H1 (cell line): ENCODE measurements around the gene CDKL4. TPM values are rescaled to one million over a fixed set of nuclear protein-coding genes. Genes with fewer than 3 reads are reported as not detected.

ENCODE experiments used
- CTCF ChIA-PET: fragments of 300-600 bp; sonication (Branson Sonifier 250); formaldehyde crosslinking; loops from one replicate; lab custom pipeline; 2021; ENCODE audit not compliant: partially characterized antibody; lab: Charles Lee
- POLR2A ChIA-PET: fragments of 300-600 bp; sonication (Branson Sonifier 250); formaldehyde crosslinking; loops from one replicate; lab custom pipeline; 2021; ENCODE audit warnings: inconsistent platforms; ENCODE audit not compliant: partially characterized antibody; lab: Charles Lee
- DNase-seq, 2 experiments: peaks; one replicate each; pipeline versions ENCODE4 v3.0.0 to v3.0.0-alpha.2; 2010 to 2022; ENCODE audit warnings: low spot score in 2 of 2, low read depth in 1 of 2, mixed read lengths in 1 of 2
- FAIRE-seq: peaks from 2 replicates; lab custom pipeline; 2011; peaks lifted over from hg19 to GRCh38; lab: Jason Lieb, UNC
- H2AFZ ChIP-seq: 2 replicates; pipeline ENCODE4 v1.8.1; 2012; ENCODE audit warnings: low read length, inconsistent platforms
- H2AK5ac ChIP-seq: 2 replicates; pipeline ENCODE4 v1.6.1; 2013; ENCODE audit warnings: low read depth, low read length
- H2BK120ac ChIP-seq: replicated peaks from 2 replicates; pipeline ENCODE3; 2013; ENCODE audit warnings: low read depth, low read length, inconsistent platforms
- H2BK12ac ChIP-seq: 2 replicates; pipeline ENCODE4 v1.6.1; 2013; ENCODE audit warnings: low read depth, low read length
- H2BK15ac ChIP-seq: 2 replicates; pipeline ENCODE4 v1.6.1; 2013; ENCODE audit warnings: low read length
- H2BK20ac ChIP-seq: 2 replicates; pipeline ENCODE4 v1.6.1; 2013; ENCODE audit warnings: low read length
- H2BK5ac ChIP-seq: 2 replicates; pipeline ENCODE4 v1.6.1; 2013; ENCODE audit warnings: low read depth, low read length
- H3K14ac ChIP-seq: 2 replicates; pipeline ENCODE4 v1.6.1; 2013; ENCODE audit warnings: inconsistent platforms; ENCODE audit not compliant: insufficient read length
- H3K18ac ChIP-seq: 2 replicates; pipeline ENCODE4 v1.6.1; 2013; ENCODE audit warnings: low read length; ENCODE audit errors: extremely low read depth
- H3K23ac ChIP-seq: 2 replicates; pipeline ENCODE4 v1.6.1; 2013; ENCODE audit warnings: inconsistent platforms; ENCODE audit not compliant: insufficient read length
- H3K23me2 ChIP-seq: 2 replicates; pipeline ENCODE4 v1.6.1; 2013; ENCODE audit warnings: low read depth, low read length
- H3K27ac ChIP-seq: 2 replicates; pipeline ENCODE4 v1.6.1; 2011; ENCODE audit warnings: low read depth, low read length, inconsistent platforms
- H3K27me3 ChIP-seq, 4 experiments: replicated peaks in 1 of 4; 1 replicate in 1 of 4; 2 replicates in 3 of 4; pipeline versions ENCODE4 v1.6.1 to v1.8.1; 2011 to 2013; ENCODE audit warnings: low read length in 3 of 4, mild to moderate bottlenecking in 3 of 4, inconsistent platforms in 2 of 4, mixed read lengths in 2 of 4, moderate library complexity in 1 of 4; ENCODE audit not compliant: control insufficient read depth in 3 of 4, insufficient read depth in 3 of 4; ENCODE audit errors: extremely low read depth in 1 of 4
- H3K36me3 ChIP-seq, 4 experiments: 2 replicates each; pipeline versions ENCODE4 v1.6.1 to v1.8.1; 2011 to 2013; ENCODE audit warnings: mild to moderate bottlenecking in 4 of 4, low read length in 3 of 4, moderate library complexity in 2 of 4, control low read depth in 1 of 4, inconsistent platforms in 1 of 4; ENCODE audit not compliant: insufficient read depth in 4 of 4, control insufficient read depth in 2 of 4
- H3K4ac ChIP-seq: replicated peaks from 2 replicates; pipeline ENCODE3; 2013; ENCODE audit warnings: low read length, low read depth, mixed read lengths, inconsistent platforms; ENCODE audit not compliant: insufficient read length
- H3K4me1 ChIP-seq, 4 experiments: replicated peaks in 1 of 4; 1 replicate in 1 of 4; 2 replicates in 3 of 4; pipeline versions ENCODE4 v1.6.1 to v1.8.1; 2011 to 2013; ENCODE audit warnings: low read length in 3 of 4, inconsistent platforms in 2 of 4, mixed read lengths in 1 of 4; ENCODE audit not compliant: insufficient read depth in 4 of 4, control insufficient read depth in 3 of 4
- H3K4me2 ChIP-seq, 2 experiments: 2 replicates each; pipeline versions ENCODE4 v1.6.1 to v1.8.1; 2011 to 2013; ENCODE audit warnings: low read depth in 2 of 2, low read length in 2 of 2, control low read depth in 1 of 2, inconsistent platforms in 1 of 2, mild to moderate bottlenecking in 1 of 2; ENCODE audit not compliant: insufficient read depth in 1 of 2
- H3K4me3 ChIP-seq, 4 experiments: fragments of 200-600, 300-600 bp in 1 of 4; sonication (generic), shearing (Covaris generic), sonication (Bioruptor Twin) in 1 of 4; 2 replicates each; pipeline versions ENCODE4 v1.5.1 to v1.8.1; 2011 to 2016; ENCODE audit warnings: low read length in 4 of 4, low read depth in 3 of 4, control low read depth in 2 of 4, inconsistent platforms in 2 of 4, mild to moderate bottlenecking in 2 of 4, mixed read lengths in 1 of 4, moderate library complexity in 1 of 4; ENCODE audit not compliant: insufficient read depth in 2 of 4; ENCODE audit errors: extremely low read depth in 1 of 4
- H3K56ac ChIP-seq: replicated peaks from 2 replicates; pipeline ENCODE3; 2013; ENCODE audit warnings: low read depth, mild to moderate bottlenecking, mixed read lengths, low read length, inconsistent platforms; ENCODE audit not compliant: insufficient read length
- H3K79me1 ChIP-seq: 2 replicates; pipeline ENCODE4 v1.6.1; 2013; ENCODE audit warnings: low read depth, low read length, control low read depth
- H3K79me2 ChIP-seq, 2 experiments: 2 replicates each; pipeline versions ENCODE4 v1.6.1 to v1.8.1; 2012 to 2013; ENCODE audit warnings: low read length in 2 of 2, mild to moderate bottlenecking in 2 of 2, inconsistent platforms in 1 of 2; ENCODE audit not compliant: insufficient read depth in 2 of 2, control insufficient read depth in 1 of 2
- H3K9ac ChIP-seq, 4 experiments: replicated peaks in 1 of 4; 1 replicate in 1 of 4; 2 replicates in 3 of 4; pipeline versions ENCODE4 v1.6.1 to v1.8.1; 2011 to 2013; ENCODE audit warnings: low read depth in 3 of 4, low read length in 3 of 4, control low read depth in 2 of 4, mild to moderate bottlenecking in 2 of 4, moderate library complexity in 2 of 4, inconsistent platforms in 1 of 4; ENCODE audit errors: extremely low read depth in 1 of 4
- H3K9me3 ChIP-seq, 2 experiments: 2 replicates each; pipeline versions ENCODE4 v1.6.1 to v1.8.1; 2012 to 2013; ENCODE audit warnings: mild to moderate bottlenecking in 2 of 2, moderate library complexity in 2 of 2, control low read depth in 1 of 2, inconsistent platforms in 1 of 2, low read depth in 1 of 2, low read length in 1 of 2, mixed read lengths in 1 of 2; ENCODE audit not compliant: insufficient read depth in 2 of 2
- H4K20me1 ChIP-seq, 2 experiments: replicated peaks in 1 of 2; 2 replicates each; pipeline versions ENCODE3 to v1.8.1; 2011 to 2013; ENCODE audit warnings: inconsistent platforms in 2 of 2, low read length in 2 of 2, mild to moderate bottlenecking in 1 of 2; ENCODE audit not compliant: insufficient read depth in 2 of 2, control insufficient read depth in 1 of 2
- H4K5ac ChIP-seq: 2 replicates; pipeline ENCODE4 v1.6.1; 2013; ENCODE audit warnings: low read length, low read depth, mixed read lengths, inconsistent platforms; ENCODE audit not compliant: insufficient read length
- H4K8ac ChIP-seq: 2 replicates; pipeline ENCODE4 v1.8.0; 2013; ENCODE audit warnings: mild to moderate bottlenecking, moderate library complexity, low read length, inconsistent platforms; ENCODE audit not compliant: insufficient read depth; ENCODE audit errors: extremely low read depth
- H4K91ac ChIP-seq: replicated peaks from 2 replicates; pipeline ENCODE3; 2013; ENCODE audit warnings: low read length, mixed read lengths, inconsistent platforms; ENCODE audit not compliant: insufficient read length
- ATF3 ChIP-seq: IDR thresholded peaks from 2 replicates; pipeline ENCODE4 v1.6.1; 2011; ENCODE audit warnings: low read depth, mild to moderate bottlenecking, low read length; ENCODE audit not compliant: insufficient read depth
- CREB1 ChIP-seq: IDR thresholded peaks from 2 replicates; pipeline ENCODE4 v1.6.1; 2012; ENCODE audit warnings: inconsistent platforms
- GABPA ChIP-seq: IDR thresholded peaks from 2 replicates; pipeline ENCODE4 v1.6.1; 2011; ENCODE audit warnings: mild to moderate bottlenecking, low read length, moderate library complexity, borderline replicate concordance; ENCODE audit not compliant: insufficient read depth
- MAFK ChIP-seq: IDR thresholded peaks from 2 replicates; pipeline ENCODE4 v1.6.1; 2012; ENCODE audit warnings: low read depth, mild to moderate bottlenecking, improper control_type of control experiment, low read length
- MAX ChIP-seq: IDR thresholded peaks from 2 replicates; pipeline ENCODE4 v1.6.1; 2012; ENCODE audit warnings: inconsistent platforms
- ZNF274 ChIP-seq: IDR thresholded peaks from 2 replicates; pipeline ENCODE4 v1.7.0; 2012; ENCODE audit warnings: low read length, borderline replicate concordance; ENCODE audit errors: extremely low read depth
- polyA plus RNA-seq, 7 experiments: library from polyadenylated mRNA; depleted of rRNA in 3 of 7; stranded (reverse) in 5 of 7; unstranded in 2 of 7; fragments of >200 nt in 5 of 7; fragments of 200-250 nt in 2 of 7; gene quantifications; 1 replicate in 5 of 7; 2 replicates in 1 of 7; 4 replicates in 1 of 7; pipeline versions ENCODE4 v1.2.1 to v1.2.3, GENCODE V29; 2011 to 2013; ENCODE audit warnings: missing spikeins in 2 of 7, mixed read lengths in 2 of 7
- total RNA-seq: library from RNA; stranded (reverse); fragmentation: NEBNext Ultra II Directional; extraction: Animal tissue kit (Norgen Biotek cat#: 25700); gene quantifications from 2 replicates; pipeline ENCODE4 v1.2.1, GENCODE V29; 2021

The CDKL4 gene
- total and polyA plus RNA-seq, 2 of the 8 experiments (the other 6 are each of a cell fraction or from before 2014, with no cell fraction given), result not detected

- TF ChIP-seq CREB1, result no peak
Observed at GRCh38 chr2:39156846-39157245, 86.9 kb downstream of the CDKL4 start (continued).

GRCh38 chr2:39156107-39156506, 87.7 kb downstream of the CDKL4 start:
- H2AK5ac ChIP-seq, result no peak overlapping the region
- H2AFZ ChIP-seq, result no peak overlapping the region
- H3K23ac ChIP-seq, result no peak overlapping the region
- DNase-seq (no peak), FAIRE-seq (no peak)
- H3K56ac ChIP-seq, result no peak overlapping the region
- no peak overlapping the region for H2BK20ac ChIP-seq
- no peak overlapping the region for H3K18ac ChIP-seq
- no peak overlapping the region for H3K4me3 ChIP-seq
- H2BK120ac ChIP-seq, result no peak overlapping the region
- H3K4me2 ChIP-seq, result no peak overlapping the region
- no peak overlapping the region for H3K14ac ChIP-seq
- TF ChIP-seq MAFK (peak; percentile 51; the same call in 1 of the 2 replicates), MAX (no peak), ATF3 (no peak), ZNF274 (no peak), GABPA (no peak)
- no peaks in the 10 kb centered on the region for H3K79me2 ChIP-seq
- H3K27ac ChIP-seq, result no peak overlapping the region
- H4K5ac ChIP-seq, result no peak overlapping the region
- no peaks in the 10 kb centered on the region for H3K36me3 ChIP-seq
- no peaks in the 10 kb centered on the region for H3K9me3 ChIP-seq
- peaks cover 0 to 4% (median 0%) of the 10 kb centered on the region in 4 experiments; a peak in 1 of 7 replicates for H3K4me1 ChIP-seq
- no peak overlapping the region for H2BK12ac ChIP-seq
- H4K91ac ChIP-seq, result no peak overlapping the region
- no peak overlapping the region for H2BK5ac ChIP-seq
- H3K79me1 ChIP-seq, result no peaks in the 10 kb centered on the region
- ChIA-PET POLR2A (no interaction called here), CTCF (interaction anchor here (0.6 to 1.2 kb wide), 3 partner anchors 16 to 391 kb away, joined by 3 read pairs; no protein-coding TSS in a partner anchor)
- no peaks in the 10 kb centered on the region for H4K20me1 ChIP-seq
- H4K8ac ChIP-seq, result no peak overlapping the region
- no peaks in the 10 kb centered on the region for H3K27me3 ChIP-seq
- H2BK15ac ChIP-seq, result no peak overlapping the region
- no peaks in the 10 kb centered on the region for H3K23me2 ChIP-seq
- H3K9ac ChIP-seq, result no peak overlapping the region
- no peak overlapping the region for H3K4ac ChIP-seq
